Neural cell (in vitro differentiated cells): ENCODE results near the gene SLC24A3. TPM values are rescaled to one million over a fixed set of nuclear protein-coding genes. Genes with fewer than 3 reads are reported as not detected.

Experiments
- H2AFZ ChIP-seq: fragments of 200-600, 300-800 bp; sonication (generic), shearing (Covaris generic); 2 replicates; pipeline ENCODE4 v1.6.0; 2014; ENCODE audit warnings: low read depth, mild to moderate bottlenecking, antibody characterized with exemption, low read length, moderate library complexity
- H3F3A ChIP-seq: fragments of 200-600 bp; shearing (Covaris generic); 2 replicates; pipeline ENCODE4 v1.6.1; 2016; ENCODE audit warnings: mild to moderate bottlenecking, moderate library complexity, mixed read lengths, antibody characterized with exemption, low read length; ENCODE audit not compliant: insufficient read depth, poor library complexity, severe bottlenecking
- H3K27ac ChIP-seq: fragments of 200-600, 300-800 bp; sonication (generic), shearing (Covaris generic); 2 replicates; pipeline ENCODE4 v1.5.1; 2014; ENCODE audit warnings: mild to moderate bottlenecking, low read length, moderate library complexity
- H3K27me3 ChIP-seq: fragments of 300-800, 200-600 bp; sonication (generic), shearing (Covaris generic); 2 replicates; pipeline ENCODE4 v1.6.0; 2014; ENCODE audit warnings: mild to moderate bottlenecking, low read depth, low read length, moderate library complexity; ENCODE audit not compliant: insufficient read depth
- H3K36me3 ChIP-seq: fragments of 300-800, 200-600 bp; sonication (generic), shearing (Covaris generic); 2 replicates; pipeline ENCODE4 v1.5.1; 2014; ENCODE audit warnings: mild to moderate bottlenecking, antibody characterized with exemption, low read length, moderate library complexity; ENCODE audit not compliant: insufficient read depth
- H3K4me2 ChIP-seq: fragments of 300-800, 200-600 bp; sonication (generic), shearing (Covaris generic); 2 replicates; pipeline ENCODE4 v1.6.0; 2014; ENCODE audit warnings: mild to moderate bottlenecking, low read length
- H3K4me3 ChIP-seq: fragments of 300-800, 200-600 bp; sonication (generic), shearing (Covaris generic); 2 replicates; pipeline ENCODE4 v1.5.1; 2014; ENCODE audit warnings: mild to moderate bottlenecking, low read length, moderate library complexity
- H3K79me2 ChIP-seq: fragments of 200-600 bp; shearing (Covaris generic); replicated peaks from 2 replicates; pipeline ENCODE4 v1.6.0; 2014; ENCODE audit warnings: mild to moderate bottlenecking, low read length, moderate library complexity; ENCODE audit not compliant: insufficient read depth
- H3K9ac ChIP-seq: fragments of 300-800, 200-600 bp; sonication (generic), shearing (Covaris generic); 2 replicates; pipeline ENCODE4 v1.6.1; 2016; ENCODE audit warnings: mild to moderate bottlenecking, low read length, mixed read lengths
- H3K9me2 ChIP-seq: fragments of 200-600 bp; shearing (Covaris generic); 2 replicates; pipeline ENCODE4 v1.6.1; 2016; ENCODE audit warnings: mild to moderate bottlenecking, low read length, mixed read lengths; ENCODE audit not compliant: insufficient read depth
- H3K9me3 ChIP-seq: fragments of 200-600, 300-800 bp; sonication (generic), shearing (Covaris generic); 2 replicates; pipeline ENCODE4 v1.6.1; 2016; ENCODE audit warnings: mild to moderate bottlenecking, mixed run types, low read length, moderate library complexity, mixed read lengths
- H4K20me1 ChIP-seq: fragments of 200-600 bp; shearing (Covaris generic); 2 replicates; pipeline ENCODE4 v1.6.1; 2016; ENCODE audit warnings: mild to moderate bottlenecking, mixed run types; ENCODE audit not compliant: insufficient read depth
- EP300 ChIP-seq: fragments of 450-650 bp; conservative IDR thresholded peaks from 2 replicates; pipeline ENCODE4 v1.6.1; 2014; ENCODE audit warnings: antibody characterized with exemption, mild to moderate bottlenecking, moderate library complexity; ENCODE audit not compliant: poor library complexity, severe bottlenecking
- EZH2 ChIP-seq: fragments of 200-600, 300-800 bp; shearing (Covaris generic), sonication (generic); IDR thresholded peaks from 2 replicates; pipeline ENCODE4 v1.6.1; 2014; ENCODE audit warnings: antibody characterized with exemption, low read length, borderline replicate concordance, mild to moderate bottlenecking; ENCODE audit not compliant: insufficient read depth, poor library complexity, severe bottlenecking
- MXI1 ChIP-seq: fragments of 450-650 bp; conservative IDR thresholded peaks from 2 replicates; pipeline ENCODE4 v1.6.1; 2014; ENCODE audit warnings: antibody characterized with exemption, mild to moderate bottlenecking; ENCODE audit not compliant: poor library complexity, severe bottlenecking
- POLR2AphosphoS5 ChIP-seq: IDR thresholded peaks from 2 replicates; pipeline ENCODE4 v1.6.1; 2012
- RAD21 ChIP-seq: fragments of 450-650 bp; conservative IDR thresholded peaks from 2 replicates; pipeline ENCODE4 v1.6.1; 2014; ENCODE audit warnings: antibody characterized with exemption, mild to moderate bottlenecking, moderate library complexity
- SMC3 ChIP-seq: fragments of 450-650 bp; conservative IDR thresholded peaks from 2 replicates; pipeline ENCODE4 v1.6.1; 2014; ENCODE audit warnings: antibody characterized with exemption, mild to moderate bottlenecking, moderate library complexity; ENCODE audit not compliant: poor library complexity
- TAF1 ChIP-seq: IDR thresholded peaks from 2 replicates; pipeline ENCODE4 v1.6.1; 2012; ENCODE audit warnings: low read depth
- polyA plus RNA-seq: library from polyadenylated mRNA; depleted of rRNA; stranded (reverse); fragments of >200 nt; gene quantifications from 2 replicates; pipeline ENCODE4 v1.2.3, GENCODE V29; 2014
- TF ChIP-seq, protein P1 (sequence below): IDR thresholded peaks from 2 replicates; pipeline ENCODE4 v1.6.1; 2012; ENCODE audit warnings: borderline replicate concordance
- TF ChIP-seq, protein P2 (sequence below): fragments of 450-650 bp; IDR thresholded peaks from 2 replicates; pipeline ENCODE4 v1.5.1; 2014; ENCODE audit warnings: antibody characterized with exemption, mild to moderate bottlenecking, moderate library complexity; ENCODE audit not compliant: poor library complexity, severe bottlenecking

Gene SLC24A3
- polyA plus RNA-seq, 1 donor from 2014 or later = 6.5 TPM

DNA sequence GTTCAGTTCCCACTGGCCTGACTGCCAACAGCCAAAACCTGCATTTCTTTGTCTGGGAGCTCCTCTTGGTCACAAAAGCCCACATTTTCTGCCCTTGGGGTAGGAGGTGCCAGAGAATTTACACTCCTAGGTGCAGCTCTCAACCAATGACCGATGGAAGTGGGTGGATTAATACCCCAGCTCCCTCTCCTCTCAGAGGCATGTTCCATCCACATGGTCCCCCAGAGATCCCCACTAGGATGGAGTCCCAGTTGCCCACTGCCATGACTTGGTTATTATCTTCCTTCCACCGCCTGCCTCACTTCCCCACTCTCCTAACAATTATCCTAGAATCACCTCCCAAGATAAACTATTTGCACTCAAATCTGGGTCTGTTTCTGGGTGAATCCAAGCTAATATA, 434.5 kb downstream of the SLC24A3 start (continued):
- no peak for TF ChIP-seq MXI1
- TF ChIP-seq SMC3 = no peak

- H3K9ac ChIP-seq = no peak overlapping the region
- TF ChIP-seq, protein P1, sequence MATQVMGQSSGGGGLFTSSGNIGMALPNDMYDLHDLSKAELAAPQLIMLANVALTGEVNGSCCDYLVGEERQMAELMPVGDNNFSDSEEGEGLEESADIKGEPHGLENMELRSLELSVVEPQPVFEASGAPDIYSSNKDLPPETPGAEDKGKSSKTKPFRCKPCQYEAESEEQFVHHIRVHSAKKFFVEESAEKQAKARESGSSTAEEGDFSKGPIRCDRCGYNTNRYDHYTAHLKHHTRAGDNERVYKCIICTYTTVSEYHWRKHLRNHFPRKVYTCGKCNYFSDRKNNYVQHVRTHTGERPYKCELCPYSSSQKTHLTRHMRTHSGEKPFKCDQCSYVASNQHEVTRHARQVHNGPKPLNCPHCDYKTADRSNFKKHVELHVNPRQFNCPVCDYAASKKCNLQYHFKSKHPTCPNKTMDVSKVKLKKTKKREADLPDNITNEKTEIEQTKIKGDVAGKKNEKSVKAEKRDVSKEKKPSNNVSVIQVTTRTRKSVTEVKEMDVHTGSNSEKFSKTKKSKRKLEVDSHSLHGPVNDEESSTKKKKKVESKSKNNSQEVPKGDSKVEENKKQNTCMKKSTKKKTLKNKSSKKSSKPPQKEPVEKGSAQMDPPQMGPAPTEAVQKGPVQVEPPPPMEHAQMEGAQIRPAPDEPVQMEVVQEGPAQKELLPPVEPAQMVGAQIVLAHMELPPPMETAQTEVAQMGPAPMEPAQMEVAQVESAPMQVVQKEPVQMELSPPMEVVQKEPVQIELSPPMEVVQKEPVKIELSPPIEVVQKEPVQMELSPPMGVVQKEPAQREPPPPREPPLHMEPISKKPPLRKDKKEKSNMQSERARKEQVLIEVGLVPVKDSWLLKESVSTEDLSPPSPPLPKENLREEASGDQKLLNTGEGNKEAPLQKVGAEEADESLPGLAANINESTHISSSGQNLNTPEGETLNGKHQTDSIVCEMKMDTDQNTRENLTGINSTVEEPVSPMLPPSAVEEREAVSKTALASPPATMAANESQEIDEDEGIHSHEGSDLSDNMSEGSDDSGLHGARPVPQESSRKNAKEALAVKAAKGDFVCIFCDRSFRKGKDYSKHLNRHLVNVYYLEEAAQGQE = no peak
- TF ChIP-seq TAF1 = no peak
- no peak for TF ChIP-seq RAD21
- no peak for TF ChIP-seq EZH2
- no peak for TF ChIP-seq POLR2AphosphoS5
- TF ChIP-seq EP300 = no peak
- TF ChIP-seq, protein P2, sequence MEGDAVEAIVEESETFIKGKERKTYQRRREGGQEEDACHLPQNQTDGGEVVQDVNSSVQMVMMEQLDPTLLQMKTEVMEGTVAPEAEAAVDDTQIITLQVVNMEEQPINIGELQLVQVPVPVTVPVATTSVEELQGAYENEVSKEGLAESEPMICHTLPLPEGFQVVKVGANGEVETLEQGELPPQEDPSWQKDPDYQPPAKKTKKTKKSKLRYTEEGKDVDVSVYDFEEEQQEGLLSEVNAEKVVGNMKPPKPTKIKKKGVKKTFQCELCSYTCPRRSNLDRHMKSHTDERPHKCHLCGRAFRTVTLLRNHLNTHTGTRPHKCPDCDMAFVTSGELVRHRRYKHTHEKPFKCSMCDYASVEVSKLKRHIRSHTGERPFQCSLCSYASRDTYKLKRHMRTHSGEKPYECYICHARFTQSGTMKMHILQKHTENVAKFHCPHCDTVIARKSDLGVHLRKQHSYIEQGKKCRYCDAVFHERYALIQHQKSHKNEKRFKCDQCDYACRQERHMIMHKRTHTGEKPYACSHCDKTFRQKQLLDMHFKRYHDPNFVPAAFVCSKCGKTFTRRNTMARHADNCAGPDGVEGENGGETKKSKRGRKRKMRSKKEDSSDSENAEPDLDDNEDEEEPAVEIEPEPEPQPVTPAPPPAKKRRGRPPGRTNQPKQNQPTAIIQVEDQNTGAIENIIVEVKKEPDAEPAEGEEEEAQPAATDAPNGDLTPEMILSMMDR = no peak
- no peak for TF ChIP-seq SMC3
- no peak for TF ChIP-seq MXI1
These were observed 435.6 kb downstream of the SLC24A3 start for GRCh38 chr20:19648024-19648423.

DNA sequence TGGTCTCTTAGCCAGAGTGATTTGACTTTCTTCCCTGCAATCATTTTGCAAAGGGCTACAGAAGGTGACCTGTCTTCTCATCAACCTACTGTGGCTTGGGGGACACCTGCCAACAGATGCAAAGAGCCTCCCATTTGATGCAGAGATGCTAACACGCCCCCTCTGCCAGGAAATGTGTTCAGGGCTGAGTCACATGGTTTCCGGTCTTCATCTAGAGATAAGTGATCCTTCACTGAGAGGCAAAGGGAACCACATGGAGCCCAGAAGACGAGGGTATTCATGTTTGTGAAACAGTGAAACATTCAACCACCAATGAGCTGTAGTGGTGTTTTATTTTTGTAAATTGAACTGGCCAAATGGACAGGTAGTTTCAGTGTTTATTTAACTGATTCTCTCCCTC, 436.6 kb downstream of the SLC24A3 start:
- Histone ChIP-seq H2AFZ (no peak overlapping the region), H3K9ac (no peak overlapping the region)

More at GRCh38 chr20:19648024-19648423, 435.6 kb downstream of the SLC24A3 start:
- H2AFZ ChIP-seq = no peak overlapping the region
- H3K27ac ChIP-seq = no peak overlapping the region
- H3K27me3 ChIP-seq = no peaks in the 10 kb centered on the region
- no peak overlapping the region for H3K4me2 ChIP-seq
- H3K9me3 ChIP-seq = no peaks in the 10 kb centered on the region
- H3K79me2 ChIP-seq = no peaks in the 10 kb centered on the region
- H3K36me3 ChIP-seq = no peaks in the 10 kb centered on the region
- H4K20me1 ChIP-seq = no peaks in the 10 kb centered on the region
- H3K9me2 ChIP-seq = no peaks in the 10 kb centered on the region
- no peaks in the 10 kb centered on the region for H3F3A ChIP-seq
- no peak overlapping the region for H3K4me3 ChIP-seq

More for the DNA sequence above, 436.6 kb downstream of the SLC24A3 start:
- Histone ChIP-seq H3K9me2 (no peaks in the 10 kb centered on the region), H3K27ac (no peak overlapping the region), H3K27me3 (no peaks in the 10 kb centered on the region), H4K20me1 (no peaks in the 10 kb centered on the region), H3K9me3 (no peaks in the 10 kb centered on the region), H3K4me3 (no peak overlapping the region), H3F3A (no peaks in the 10 kb centered on the region), H3K79me2 (no peaks in the 10 kb centered on the region), H3K36me3 (no peaks in the 10 kb centered on the region), H3K4me2 (no peak overlapping the region)
- TF ChIP-seq SMC3 (no peak), POLR2AphosphoS5 (no peak), EZH2 (no peak), RAD21 (no peak), TAF1 (no peak), EP300 (no peak), MXI1 (no peak)
- TF ChIP-seq, protein P2 = no peak
- TF ChIP-seq, protein P1 = no peak
